A204.1 (cell line): ENCODE measurements around the gene GPC6.
"Not testable (repeated sequence)": the region's sequence is repeated elsewhere in the genome, so short reads cannot be mapped to it uniquely, and the experiment has no call there.

Source experiments
- FAIRE-seq: peaks from 2 replicates; lab custom pipeline; 2012; peaks lifted over from hg19 to GRCh38; lab: Jason Lieb, UNC

Gene GPC6

DNA sequence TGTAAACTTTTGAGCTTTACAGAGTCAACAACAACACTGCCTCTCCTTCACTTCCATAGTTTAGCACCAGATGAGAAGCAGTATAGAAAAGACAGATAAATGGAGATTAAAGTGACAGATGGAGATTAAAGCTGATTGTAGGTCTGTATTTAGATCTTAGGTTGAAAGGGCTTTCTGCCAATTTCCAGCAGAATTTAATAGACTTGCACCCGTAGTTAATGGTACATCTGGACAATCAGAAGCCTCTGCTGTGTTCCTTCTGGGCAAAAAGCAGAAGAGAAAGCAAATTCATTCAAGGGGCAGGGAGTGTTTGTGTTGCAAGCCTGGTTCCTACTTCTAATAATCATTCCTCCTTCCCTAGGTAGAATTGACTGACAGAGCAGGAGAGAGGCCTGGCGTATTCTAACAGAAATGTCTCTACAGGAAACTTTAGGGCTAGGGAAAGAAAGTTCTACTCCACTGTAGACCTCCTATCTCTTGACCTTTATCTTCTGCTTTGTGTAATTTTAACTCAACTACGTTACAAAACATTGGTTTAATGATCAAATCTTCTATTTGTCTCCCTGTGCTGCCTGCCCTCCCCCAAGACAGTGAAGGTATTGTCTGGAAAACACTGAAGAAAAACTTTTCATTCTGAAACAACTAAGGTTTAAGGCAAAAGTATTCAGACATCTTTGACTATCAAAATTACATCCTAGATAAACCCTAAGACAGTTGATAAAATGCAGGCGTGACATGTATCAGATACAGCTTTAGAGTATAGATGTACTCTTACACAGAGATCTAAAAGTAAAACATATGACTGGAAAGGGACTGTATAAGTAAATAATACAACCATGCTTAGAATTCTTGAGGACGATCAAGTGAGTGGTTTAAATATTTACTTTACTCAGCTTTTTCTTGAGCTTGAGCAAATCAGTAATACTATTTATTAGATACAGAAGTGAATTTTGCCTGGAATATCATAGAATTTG, 44.4 kb downstream of the GPC6 start:
- FAIRE-seq: no peak

DNA sequence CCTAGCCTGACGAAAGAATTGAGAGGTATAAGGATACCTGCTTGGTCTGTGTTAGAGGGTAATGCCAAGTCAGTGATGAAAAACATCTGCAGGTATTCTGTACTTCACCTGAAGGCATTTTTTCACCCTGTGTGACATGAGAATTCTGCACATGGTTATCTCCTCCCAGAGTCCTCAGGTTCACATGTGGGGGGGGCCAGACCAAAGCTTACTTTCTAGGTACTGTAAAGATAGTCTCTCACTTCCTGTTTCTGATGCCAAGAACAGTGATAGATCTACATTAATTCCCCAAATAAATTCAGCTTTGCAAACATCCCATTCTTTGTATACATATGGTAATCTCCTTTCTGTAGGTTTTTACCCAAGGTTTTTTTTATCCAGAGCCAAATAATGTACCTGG, 53.4 kb downstream of the GPC6 start:
- no peak for FAIRE-seq

DNA sequence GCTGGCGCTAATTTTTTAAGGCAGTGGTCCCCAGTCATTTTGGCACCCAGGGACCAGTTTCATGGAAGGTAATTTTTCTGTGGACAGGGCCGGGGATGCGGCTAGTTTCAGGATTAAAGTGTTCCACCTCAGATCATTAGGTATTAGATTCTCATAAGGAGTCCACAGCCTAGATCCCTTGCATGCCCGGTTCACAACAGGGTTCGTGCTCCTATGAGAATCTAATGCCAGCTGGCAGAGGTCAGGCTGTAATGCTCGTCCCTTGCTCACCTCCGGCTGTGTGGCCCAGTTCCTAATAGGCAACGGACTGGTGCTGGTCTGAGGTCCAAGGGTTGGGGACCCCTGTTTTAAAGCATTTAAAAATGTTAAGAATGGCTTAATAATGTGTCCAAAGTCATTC, 54.1 kb downstream of the GPC6 start:
- no peak for FAIRE-seq

DNA sequence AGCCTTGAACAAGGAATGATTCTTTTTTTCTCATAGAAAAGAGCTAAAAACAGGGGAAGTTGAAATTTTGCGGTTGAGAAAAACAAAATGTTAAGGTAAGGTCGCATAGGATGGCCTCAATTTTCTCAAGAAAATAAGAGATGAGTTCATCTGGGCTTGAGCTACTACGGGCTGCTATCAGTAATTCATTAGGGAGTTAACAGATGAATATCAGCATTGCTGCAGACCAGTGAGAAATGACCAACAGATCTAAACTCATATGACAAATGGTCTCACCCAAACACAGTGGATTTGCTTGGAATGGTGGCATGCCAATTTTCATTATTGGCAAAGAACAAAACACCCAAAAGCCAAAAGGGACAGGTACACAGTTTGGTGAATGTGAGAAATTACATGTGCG, 56.6 kb downstream of the GPC6 start:
- no peak for FAIRE-seq

DNA sequence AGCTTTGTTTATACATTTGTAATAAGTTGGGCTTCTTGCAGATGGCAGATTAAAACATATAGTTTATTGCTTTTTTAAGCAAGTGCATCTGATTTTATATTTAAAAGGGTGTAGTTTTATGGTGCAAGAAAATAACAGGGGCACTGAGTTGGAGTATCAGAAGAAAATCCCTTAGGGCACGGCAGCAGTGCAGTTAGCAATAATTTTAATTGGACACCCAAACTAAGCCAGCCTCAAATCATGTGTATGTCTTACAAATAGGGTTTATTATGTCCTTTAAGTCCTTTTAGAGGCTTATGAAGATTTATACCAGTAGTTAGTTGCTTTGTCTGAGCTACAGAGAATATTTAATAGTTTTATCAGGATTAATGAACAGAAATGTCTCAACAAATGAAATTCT, 57.5 kb downstream of the GPC6 start:
- no peak for FAIRE-seq

DNA sequence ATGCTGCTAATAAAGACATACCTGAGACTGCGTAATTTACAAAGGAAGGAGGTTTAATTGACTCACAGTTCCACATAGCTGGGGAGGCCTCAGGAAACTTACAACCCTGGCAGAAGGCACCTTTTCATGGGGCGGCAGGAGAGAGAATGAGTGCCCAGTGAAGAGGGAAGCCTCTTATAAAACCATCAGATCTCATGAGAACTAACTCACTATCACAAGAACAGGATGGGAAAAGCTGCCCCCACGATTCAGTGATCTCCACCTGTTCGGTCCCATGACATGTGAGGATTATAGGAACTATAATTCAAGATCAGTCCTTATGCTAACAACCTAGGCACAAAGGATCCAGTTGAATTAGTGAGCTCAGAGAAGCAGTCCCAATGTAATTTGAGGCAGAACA, 59.4 kb downstream of the GPC6 start:
- FAIRE-seq: no peak

DNA sequence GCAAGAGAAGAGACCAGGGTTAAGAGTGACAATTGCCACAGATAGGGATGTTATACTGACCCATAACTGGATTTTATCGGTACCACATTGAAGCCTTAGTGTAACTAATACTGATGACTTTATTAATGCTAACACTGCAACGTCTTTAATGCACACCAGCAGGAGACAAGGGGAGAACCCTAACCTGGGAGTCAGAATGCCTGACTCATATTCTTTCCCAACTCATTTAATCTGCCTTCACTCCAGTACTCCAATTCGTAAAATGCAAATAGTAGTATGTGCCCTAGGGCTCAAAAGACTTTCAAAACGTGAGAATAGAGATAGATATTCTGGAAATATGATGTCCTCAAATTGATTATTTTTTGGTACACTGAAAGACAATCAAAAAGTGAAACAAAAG, 62.4 kb downstream of the GPC6 start:
- no peak for FAIRE-seq

DNA sequence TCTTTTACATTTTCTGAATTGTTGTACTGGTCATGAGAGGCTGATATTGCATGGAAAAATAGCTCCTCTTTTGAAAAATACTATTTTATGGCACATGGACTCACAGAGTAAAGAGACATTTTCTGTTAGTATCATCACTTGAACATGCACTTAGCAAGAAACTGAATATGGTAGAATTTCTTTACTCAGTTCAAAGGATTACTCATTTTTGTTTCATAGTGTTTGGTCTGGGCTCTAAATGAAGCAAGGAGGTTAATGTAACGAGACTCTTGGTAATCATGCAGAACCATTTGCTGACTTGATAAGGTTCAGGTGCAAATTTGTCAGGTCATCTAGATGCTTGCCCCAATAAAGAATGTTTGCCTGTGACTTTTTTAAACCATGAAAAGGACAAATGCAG, 63.2 kb downstream of the GPC6 start:
- FAIRE-seq: no peak

DNA sequence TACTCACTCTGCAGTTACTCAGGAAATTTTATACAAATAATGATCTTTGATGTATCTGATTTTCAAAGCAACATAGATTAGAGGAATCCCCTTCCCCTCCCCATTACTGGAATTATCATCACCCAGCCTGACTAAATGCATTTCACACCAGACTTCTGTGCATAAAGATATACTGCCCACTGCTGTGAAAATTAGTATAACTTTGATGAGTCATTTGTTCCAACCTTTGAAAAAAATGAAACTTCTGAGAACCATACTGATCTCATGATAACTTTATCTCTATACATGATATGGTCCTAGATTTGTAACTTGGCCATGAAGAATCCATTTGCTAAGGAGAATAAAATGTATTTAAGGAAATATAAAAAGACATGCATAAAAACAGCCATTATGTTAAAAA, 63.9 kb downstream of the GPC6 start:
- no peak for FAIRE-seq

DNA sequence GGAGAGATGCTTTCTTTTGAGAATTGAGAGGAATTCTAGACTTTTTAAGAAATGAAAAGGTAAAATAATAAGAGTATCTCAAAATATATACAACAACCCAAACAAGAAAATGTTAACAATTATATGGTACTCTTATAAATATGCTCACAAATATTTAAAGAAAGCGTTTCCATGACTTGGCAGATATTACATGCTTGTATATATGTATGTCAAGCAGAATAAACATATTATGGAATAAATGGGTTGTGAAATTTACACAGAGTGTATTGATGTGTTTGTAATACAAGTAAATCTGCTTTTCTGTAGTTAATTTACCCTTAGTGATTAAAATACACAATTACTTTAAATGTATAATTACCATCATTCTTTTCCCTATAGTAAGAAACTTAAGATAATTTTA, 65.8 kb downstream of the GPC6 start:
- peak; percentile 82 for FAIRE-seq

DNA sequence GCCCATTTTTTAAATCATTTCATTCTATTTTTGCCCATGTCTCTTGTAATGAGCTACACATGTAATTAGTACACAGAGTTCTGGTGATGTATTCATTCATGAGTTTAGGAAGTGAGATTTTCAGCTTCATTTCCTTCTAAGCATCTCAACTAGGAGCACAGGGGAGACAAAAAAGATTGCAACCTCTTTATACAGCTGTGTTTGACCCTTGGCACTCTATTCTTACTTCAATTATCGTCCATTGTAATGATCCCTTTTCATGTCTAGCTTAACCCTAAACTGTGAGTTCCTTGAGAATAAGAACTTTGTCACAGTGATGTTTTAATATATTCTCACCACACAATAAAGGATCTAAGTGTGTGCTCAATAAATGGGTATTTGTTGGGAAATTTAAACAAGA, 67.1 kb downstream of the GPC6 start:
- FAIRE-seq: no peak

DNA sequence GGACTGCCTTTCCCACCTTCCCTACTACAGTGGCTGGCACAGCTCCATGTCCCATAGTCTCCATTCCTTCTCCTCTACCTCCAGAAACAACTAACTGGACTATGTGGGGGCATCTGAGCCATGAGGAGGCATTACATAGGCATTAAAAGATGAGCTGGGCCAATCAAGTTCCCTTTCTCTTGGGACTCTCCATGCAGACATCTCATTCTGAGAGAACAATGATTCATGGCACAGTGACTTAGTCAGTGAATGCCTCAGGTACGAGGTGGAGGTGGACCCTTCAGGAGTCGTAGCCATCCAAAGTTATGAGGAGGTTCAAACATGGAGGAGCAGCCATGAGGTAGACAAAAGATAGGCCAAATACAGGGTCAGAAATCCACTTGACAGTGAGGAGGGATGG, 70.0 kb downstream of the GPC6 start:
- no peak for FAIRE-seq

DNA sequence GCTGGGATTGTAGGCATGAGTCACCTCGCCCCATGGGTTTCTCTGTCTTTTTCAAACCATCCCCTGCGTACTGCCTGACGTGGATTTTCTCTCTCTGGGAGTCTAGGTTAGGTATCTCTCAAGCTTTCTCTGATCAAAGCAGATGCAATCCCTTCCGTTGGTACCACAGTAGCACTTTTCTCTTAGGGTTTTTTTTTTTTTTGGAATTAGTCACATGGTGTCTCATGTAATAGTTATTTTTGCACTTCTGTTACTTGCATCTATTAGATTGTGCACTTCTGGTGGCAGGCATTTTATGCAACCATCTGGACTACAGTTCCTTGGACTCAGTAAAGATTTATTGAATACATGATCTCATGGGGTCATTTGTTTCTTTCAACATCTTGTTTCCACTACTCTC, 72.1 kb downstream of the GPC6 start:
- no peak for FAIRE-seq

DNA sequence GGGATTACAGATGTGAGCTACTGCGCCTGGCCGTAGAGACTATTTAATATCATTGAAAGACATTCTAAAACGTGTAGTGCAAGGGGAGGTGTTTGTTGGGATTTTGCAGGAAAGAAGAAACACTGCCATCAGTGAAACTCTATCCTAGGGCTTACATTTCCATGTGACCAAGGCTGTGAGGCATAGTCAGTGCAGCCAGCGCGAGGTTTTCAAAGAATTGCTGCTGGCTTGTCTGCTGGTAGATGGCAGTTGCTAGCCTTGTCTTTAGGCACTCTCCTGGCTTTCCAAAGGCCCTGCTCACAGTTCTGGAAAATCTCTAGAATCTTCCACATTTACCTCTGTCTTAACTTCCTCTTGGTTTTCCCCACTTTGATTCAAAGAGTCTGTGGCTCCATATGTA, 77.5 kb downstream of the GPC6 start:
- no peak for FAIRE-seq

DNA sequence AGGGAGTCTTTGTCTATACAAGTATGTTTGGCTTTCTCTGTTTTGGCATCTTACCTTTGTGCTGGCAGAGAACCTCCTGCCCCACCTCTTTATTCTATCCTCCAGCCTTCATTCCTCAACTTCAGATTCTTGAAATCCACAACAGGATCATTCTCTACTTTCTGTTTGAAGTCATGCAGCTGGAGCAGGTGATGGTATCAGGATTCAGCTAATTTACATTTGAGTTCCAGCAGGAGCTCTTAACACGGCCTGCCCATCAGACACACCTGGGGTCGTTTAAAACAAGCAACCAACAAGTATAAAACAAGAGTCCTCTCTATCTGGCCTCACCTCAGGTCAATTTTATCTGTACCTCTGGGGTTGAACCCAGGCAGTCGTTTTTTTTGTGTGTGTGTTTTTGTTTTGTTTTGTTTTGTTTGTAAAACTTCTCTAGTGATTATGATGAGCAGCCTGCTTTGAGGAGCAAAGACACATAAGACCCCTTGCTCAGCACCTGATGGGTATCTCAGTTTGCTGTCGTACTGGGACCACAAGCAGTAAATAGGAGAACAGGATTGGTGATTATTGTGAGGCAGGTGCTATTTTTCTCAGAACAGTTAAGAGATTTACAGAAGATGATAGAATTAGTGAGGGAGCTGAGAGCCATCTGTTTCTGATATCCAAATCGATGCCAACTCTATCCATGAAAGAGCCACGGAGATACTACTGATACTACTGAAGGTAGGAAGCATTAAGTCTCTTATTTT, 78.4 kb downstream of the GPC6 start:
- FAIRE-seq: no peak

DNA sequence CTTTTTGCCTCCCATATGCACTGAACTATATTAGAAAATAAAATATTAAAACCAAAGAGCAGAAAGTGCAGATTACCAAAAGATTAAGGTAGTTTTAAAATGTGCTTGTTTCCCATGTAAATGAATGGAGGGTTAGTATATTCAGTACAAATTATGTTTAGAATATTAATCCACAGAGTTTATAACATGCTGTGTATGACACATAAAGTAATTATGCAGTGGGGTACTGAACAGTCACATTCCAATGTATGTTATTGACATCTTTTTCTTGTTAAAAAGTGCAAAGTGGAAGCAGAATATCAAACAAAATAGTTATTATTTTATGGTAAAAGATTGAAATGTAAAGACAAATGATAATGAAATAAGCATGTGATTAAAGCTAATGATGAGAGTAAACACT, 79.3 kb downstream of the GPC6 start:
- FAIRE-seq: peak; percentile 67

DNA sequence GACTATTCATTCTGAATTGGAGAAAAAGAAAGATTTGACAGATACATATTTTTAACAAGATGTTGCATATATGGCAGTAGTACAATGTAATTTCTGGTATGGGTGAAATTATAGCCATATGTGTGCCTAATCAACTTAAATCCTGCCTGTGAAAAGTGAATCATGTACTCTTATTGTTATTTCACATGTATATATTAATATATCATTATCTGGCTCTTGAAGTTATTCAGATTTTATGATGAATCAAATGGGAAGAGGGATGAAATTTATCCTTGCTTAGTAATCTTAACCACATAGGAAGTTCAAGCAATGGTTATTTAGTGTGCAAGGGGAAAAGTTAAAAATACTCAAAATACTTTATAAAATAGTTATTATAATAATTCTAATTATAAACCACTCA, 80.5 kb downstream of the GPC6 start:
- peak; percentile 37 for FAIRE-seq

DNA sequence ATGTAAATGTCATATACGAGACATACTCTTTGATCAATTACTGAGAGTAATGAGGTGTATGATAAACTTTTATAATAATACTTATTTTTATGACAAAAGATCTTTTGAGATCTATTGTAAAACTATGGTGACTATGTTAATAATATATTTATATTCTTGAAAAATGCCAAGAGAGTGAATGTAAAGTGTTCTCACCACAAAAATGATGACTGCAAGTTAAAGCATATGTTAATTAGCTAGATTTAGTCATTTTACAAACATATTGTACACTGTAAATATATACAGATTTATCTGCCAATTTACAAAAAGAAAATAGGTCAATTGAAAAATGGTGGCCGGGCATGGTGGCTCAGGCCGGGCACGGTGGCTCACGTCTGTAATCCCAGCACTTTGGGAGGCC, 81.0 kb downstream of the GPC6 start:
- FAIRE-seq: no peak

DNA sequence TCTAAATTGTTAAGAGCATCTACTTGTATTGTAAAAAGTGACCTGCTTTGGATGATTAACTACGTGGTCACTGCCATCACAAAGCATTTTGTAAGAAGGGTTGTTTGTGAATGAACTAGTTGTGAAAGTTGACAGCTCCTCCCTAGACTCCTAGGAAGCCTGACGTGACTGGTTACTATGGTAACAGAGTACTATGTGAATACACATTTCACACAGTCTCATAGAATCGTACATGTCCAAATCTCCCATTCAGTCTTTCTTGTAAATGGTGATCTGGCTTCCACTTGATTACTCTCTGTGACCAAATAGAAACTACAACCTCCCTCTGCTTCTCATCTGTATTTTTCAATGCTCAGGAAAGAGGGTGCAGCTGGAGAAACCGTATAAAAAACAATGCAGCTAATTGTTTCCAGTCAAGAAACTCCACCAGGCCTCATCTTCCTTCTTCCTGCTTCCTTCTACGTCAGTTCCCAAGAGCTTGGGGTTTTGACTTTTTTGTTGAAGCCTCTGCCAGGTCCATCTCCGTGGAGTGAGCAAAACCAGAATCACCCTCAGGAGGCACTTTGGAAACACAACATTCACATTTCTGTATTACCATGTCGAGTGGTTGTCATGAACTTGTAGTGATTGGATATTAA, 83.4 kb downstream of the GPC6 start:
- no peak for FAIRE-seq

DNA sequence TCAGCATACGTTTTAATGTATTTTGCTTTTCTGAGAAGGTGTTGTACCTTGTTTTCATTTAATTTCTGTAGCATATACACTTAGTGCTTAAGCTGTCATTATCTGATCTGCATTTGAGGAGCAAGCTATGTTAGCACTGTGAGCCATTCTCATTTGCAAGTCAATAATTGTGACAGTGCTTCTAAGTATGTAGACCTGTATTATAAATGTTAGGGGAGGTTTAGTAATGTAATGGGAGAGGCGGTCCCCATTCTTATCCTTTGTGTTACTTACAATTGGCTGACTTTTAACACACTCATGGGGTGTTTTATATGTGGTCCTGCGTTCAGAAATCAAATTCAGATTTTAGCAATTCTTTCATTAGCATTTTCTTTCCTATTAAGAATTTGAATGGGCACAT, 90.2 kb downstream of the GPC6 start:
- no peak for FAIRE-seq

DNA sequence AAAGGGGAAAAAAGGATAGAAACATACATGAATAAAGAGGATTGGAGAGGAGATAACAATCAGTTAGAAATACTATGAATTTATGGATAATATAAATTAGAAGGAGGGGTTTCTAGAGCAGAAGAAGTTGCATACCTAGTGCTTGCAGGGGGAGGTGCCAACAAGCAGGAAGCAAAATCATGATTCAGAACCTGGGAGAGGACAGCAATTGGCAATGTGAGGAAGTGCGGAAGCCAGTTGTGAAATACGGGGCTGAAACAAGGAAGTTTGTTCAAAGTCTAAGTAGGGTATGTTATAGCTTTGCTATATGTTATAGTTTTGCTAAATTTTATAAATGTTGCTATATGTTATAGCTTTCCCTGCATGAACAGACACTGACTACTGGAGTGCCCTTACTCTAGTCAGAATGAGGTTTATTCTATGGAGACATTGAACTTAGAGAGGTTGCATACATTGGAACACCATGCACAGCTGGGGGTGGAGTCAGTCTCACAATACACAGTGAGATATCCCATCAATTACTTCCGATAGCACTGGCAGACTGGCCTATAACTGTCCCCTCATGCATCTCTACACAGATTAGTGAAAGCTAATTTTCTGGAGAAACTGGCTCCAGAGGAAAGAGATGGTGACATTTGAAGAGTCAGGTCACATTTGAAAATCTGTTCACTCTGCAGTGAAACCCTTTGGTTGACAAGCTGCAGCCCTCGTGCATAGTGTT, 92.1 kb downstream of the GPC6 start:
- no peak for FAIRE-seq

DNA sequence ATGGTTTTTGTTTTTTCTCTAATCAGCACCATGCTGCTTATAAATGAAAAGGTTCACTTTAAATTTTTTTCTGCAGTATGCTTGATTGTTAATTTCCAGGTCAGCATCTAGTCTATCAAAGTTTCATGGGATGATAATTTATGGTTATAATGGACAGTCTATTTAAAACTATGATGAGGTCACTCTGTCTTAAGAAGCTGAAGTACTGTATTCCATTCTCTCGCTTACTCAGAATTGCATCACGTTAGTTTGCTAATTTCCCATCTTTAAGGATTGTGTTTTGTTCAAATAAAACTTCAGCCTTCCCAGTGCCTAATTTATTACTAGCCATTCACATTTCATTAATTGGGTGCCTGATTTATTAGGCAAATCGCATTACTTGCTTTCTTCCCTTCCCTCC, 94.3 kb downstream of the GPC6 start:
- FAIRE-seq: no peak

DNA sequence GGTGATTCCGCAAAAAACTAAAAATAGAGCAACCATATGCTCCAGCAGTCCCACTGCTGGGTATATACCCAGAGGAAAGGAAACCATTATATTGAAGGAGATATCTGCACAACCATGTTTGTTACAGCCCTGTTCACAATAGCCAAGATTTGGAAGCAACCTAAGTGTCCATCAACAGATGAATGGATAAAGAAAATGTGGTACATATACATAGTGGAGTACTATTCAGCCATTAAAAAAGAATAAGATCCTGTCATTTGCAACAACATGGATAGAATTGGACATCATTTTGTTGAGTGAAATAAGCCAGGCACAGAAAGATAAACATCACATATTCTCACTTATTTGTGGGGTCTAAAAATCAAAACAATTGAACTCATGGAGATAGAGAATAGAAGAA, 97.3 kb downstream of the GPC6 start:
- FAIRE-seq: not testable (repeated sequence)
